ENCODE data around the gene EXOSC2. TPM values are rescaled to one million over a fixed set of nuclear protein-coding genes. Genes with fewer than 3 reads are reported as not detected.

Gene EXOSC2
- total RNA-seq, 2 donors from 2014 or later: 47.8 to 74.0 TPM

GRCh38 chr9:130745829-130746228 is 52.2 kb downstream of the EXOSC2 start:
- H3K27ac ChIP-seq (ENCODE audit: low read depth, low read length): no peak overlapping the region
- no peak overlapping the region for H3K4me3 Mint-ChIP-seq
- TF ChIP-seq CTCF (conservative IDR thresholded peaks at IDR 0.05): no peak

GRCh38 chr9:130746434-130747212 is 53.0 kb downstream of the EXOSC2 start:
- Histone ChIP-seq H3K9ac (ENCODE audit: extremely low read depth, low read length, poor library complexity, severe bottlenecking) (no peak overlapping the region), H3K27me3 (ENCODE audit: control insufficient read depth, insufficient read depth, low read length, poor library complexity, severe bottlenecking) (no peaks in the 10 kb centered on the region), H3K27ac (ENCODE audit: low read depth, low read length) (no peak overlapping the region), H3K4me1 (ENCODE audit: control insufficient read depth, insufficient read depth, low read length) (no peaks in the 10 kb centered on the region), H3K4me3 (ENCODE audit: low read length) (no peak overlapping the region), H3K36me3 (ENCODE audit: control insufficient read depth, insufficient read depth, low read length) (no peaks in the 10 kb centered on the region), H3K9me3 (ENCODE audit: control insufficient read depth, low read length) (no peaks in the 10 kb centered on the region)
- Mint-ChIP-seq H3K27ac (no peak overlapping the region), H3K36me3 (ENCODE audit: low read depth) (peaks cover 2% of the 10 kb centered on the region), H3K27me3 (ENCODE audit: insufficient read depth) (no peaks in the 10 kb centered on the region), H3K4me1 (no peaks in the 10 kb centered on the region), H3K9me3 (no peaks in the 10 kb centered on the region), H3K4me3 (no peak overlapping the region)
- DNase-seq: no peak
- whole genome bisulfite sequencing, 2 experiments (ENCODE audit: insufficient coverage in 1 of 2, insufficient read length in 1 of 2): 94 to 100% methylated on average over 2 of the region's 3 CpGs
- TF ChIP-seq CTCF (conservative IDR thresholded peaks at IDR 0.05): no peak

More at GRCh38 chr9:130745829-130746228, 52.2 kb downstream of the EXOSC2 start:
- no peak overlapping the region for H3K4me3 ChIP-seq (ENCODE audit: low read length)
- Mint-ChIP-seq H3K9me3 (no peaks in the 10 kb centered on the region), H3K27ac (no peak overlapping the region), H3K36me3 (ENCODE audit: low read depth) (peaks cover 3% of the 10 kb centered on the region), H3K4me1 (no peaks in the 10 kb centered on the region), H3K27me3 (ENCODE audit: insufficient read depth) (no peaks in the 10 kb centered on the region)
- no peaks in the 10 kb centered on the region for H3K9me3 ChIP-seq (ENCODE audit: control insufficient read depth, low read length)
- no peak for DNase-seq
- H3K4me1 ChIP-seq (ENCODE audit: control insufficient read depth, insufficient read depth, low read length): no peaks in the 10 kb centered on the region
- no peaks in the 10 kb centered on the region for H3K27me3 ChIP-seq (ENCODE audit: control insufficient read depth, insufficient read depth, low read length, poor library complexity, severe bottlenecking)
- H3K36me3 ChIP-seq (ENCODE audit: control insufficient read depth, insufficient read depth, low read length): no peaks in the 10 kb centered on the region
- 91 to 94% methylated on average over 4 of the region's 5 CpGs for WGBS, 2 experiments (ENCODE audit: insufficient coverage in 1 of 2, insufficient read length in 1 of 2)
- no peak overlapping the region for H3K9ac ChIP-seq (ENCODE audit: extremely low read depth, low read length, poor library complexity, severe bottlenecking)

- TF ChIP-seq CTCF (conservative IDR thresholded peaks at IDR 0.05): no peak
- H3K27me3 ChIP-seq (ENCODE audit: control insufficient read depth, insufficient read depth, low read length, poor library complexity, severe bottlenecking): no peaks in the 10 kb centered on the region
- Mint-ChIP-seq H3K4me1 (peaks cover 10% of the 10 kb centered on the region), H3K27me3 (ENCODE audit: insufficient read depth) (no peaks in the 10 kb centered on the region), H3K27ac (no peak overlapping the region), H3K9me3 (no peaks in the 10 kb centered on the region), H3K4me3 (no peak overlapping the region), H3K36me3 (ENCODE audit: low read depth) (peaks cover 1% of the 10 kb centered on the region)
- no peaks in the 10 kb centered on the region for H3K9me3 ChIP-seq (ENCODE audit: control insufficient read depth, low read length)
- no peak overlapping the region for H3K9ac ChIP-seq (ENCODE audit: extremely low read depth, low read length, poor library complexity, severe bottlenecking)
- no peaks in the 10 kb centered on the region for H3K36me3 ChIP-seq (ENCODE audit: control insufficient read depth, insufficient read depth, low read length)
- no peak overlapping the region for H3K27ac ChIP-seq (ENCODE audit: low read depth, low read length)
- WGBS, 2 experiments (ENCODE audit: insufficient coverage in 1 of 2, insufficient read length in 1 of 2): 93% methylated on average over 7 of the region's 7 CpGs; no CpG with 5 or more reads in 1 of the 2 experiments
- H3K4me1 ChIP-seq (ENCODE audit: control insufficient read depth, insufficient read depth, low read length): no peaks in the 10 kb centered on the region
- DNase-seq: no peak
- H3K4me3 ChIP-seq (ENCODE audit: low read length): no peak overlapping the region
These were observed 58.2 kb downstream of the EXOSC2 start for GRCh38 chr9:130751631-130752355.

Other genes starting within 250 kb of the EXOSC2 start
- gene ASS1, start 248.8 kb upstream of the EXOSC2 start, total RNA-seq: 10 to 100 TPM; 30.9 to 57.2 TPM
- gene FUBP3, start 114.2 kb upstream of the EXOSC2 start, total RNA-seq: 10 to 100 TPM; 74.3 to 76.3 TPM
- gene PRDM12, start 29.2 kb upstream of the EXOSC2 start, total RNA-seq: not detected
- 10 to 100 TPM; 78.8 to 94.1 TPM for gene ABL1, start 141.5 kb downstream of the EXOSC2 start, total RNA-seq
- not detected for gene QRFP, start 203.0 kb downstream of the EXOSC2 start, total RNA-seq
- gene FIBCD1, start 245.5 kb downstream of the EXOSC2 start, total RNA-seq: 1 to 10 TPM; 2.8 to 3.7 TPM